ENCODE data around the gene TEK. TPM values are rescaled to one million over a fixed set of nuclear protein-coding genes. Genes with fewer than 3 reads are reported as not detected.

Gene TEK
- total RNA-seq, 4 donors from 2014 or later: 0.72 to 7.4 (median 4.0) TPM

- intact Hi-C loops (cut with DNase I): no loop called here
- WGBS, 2 donors: 38 to 50% methylated on average over 2 of the region's 2 CpGs
- TF ChIP-seq POLR2A (IDR thresholded peaks at IDR 0.05) (no peak), CTCF (IDR thresholded peaks at IDR 0.05) (no peak)
- H3K36me3 ChIP-seq: no peaks in the 10 kb centered on the region
- H3K4me3 ChIP-seq: no peak overlapping the region
- no peak for DNase-seq
- H3K27ac ChIP-seq: no peak overlapping the region
- H3K4me1 ChIP-seq: no peaks in the 10 kb centered on the region
- H3K27me3 ChIP-seq: no peaks in the 10 kb centered on the region
- H3K9me3 ChIP-seq: no peaks in the 10 kb centered on the region
Measured at GRCh38 chr9:27160636-27161035, 51.6 kb downstream of the TEK start.

GRCh38 chr9:27162045-27162444 lies 53.0 kb downstream of the TEK start:
- 9 to 10% methylated on average over 2 of the region's 2 CpGs for WGBS, 2 donors
- Histone ChIP-seq H3K36me3 (no peaks in the 10 kb centered on the region), H3K9me3 (no peaks in the 10 kb centered on the region), H3K27me3 (no peaks in the 10 kb centered on the region), H3K4me1 (no peaks in the 10 kb centered on the region), H3K27ac (no peak overlapping the region), H3K4me3 (no peak overlapping the region)
- no peak for TF ChIP-seq POLR2A (IDR thresholded peaks at IDR 0.05)
- no peak for TF ChIP-seq CTCF (IDR thresholded peaks at IDR 0.05)
- no peak for DNase-seq
- intact Hi-C loops (cut with DNase I): no loop called here

- TF ChIP-seq CTCF (IDR thresholded peaks at IDR 0.05) (no peak), POLR2A (IDR thresholded peaks at IDR 0.05) (no peak)
- no peak overlapping the region for H3K4me3 ChIP-seq
- no peak for DNase-seq
- intact Hi-C loops (cut with DNase I): no loop called here
- H3K4me1 ChIP-seq: no peaks in the 10 kb centered on the region
- 32 to 34% methylated on average over 3 of the region's 3 CpGs for WGBS, 2 donors
- H3K27me3 ChIP-seq: no peaks in the 10 kb centered on the region
- H3K9me3 ChIP-seq: no peaks in the 10 kb centered on the region
- no peak overlapping the region for H3K27ac ChIP-seq
- H3K36me3 ChIP-seq: no peaks in the 10 kb centered on the region
Measured at GRCh38 chr9:27165068-27165467, 56.0 kb downstream of the TEK start.

GRCh38 chr9:27165670-27166069 lies 56.6 kb downstream of the TEK start:
- intact Hi-C loops (cut with DNase I): no loop called here
- H3K4me1 ChIP-seq: no peaks in the 10 kb centered on the region
- no peak overlapping the region for H3K27ac ChIP-seq
- H3K9me3 ChIP-seq: no peaks in the 10 kb centered on the region
- TF ChIP-seq CTCF (IDR thresholded peaks at IDR 0.05) (no peak), POLR2A (IDR thresholded peaks at IDR 0.05) (no peak)
- WGBS, 2 donors: 77 to 79% methylated on average over 8 to 9 of the region's 10 CpGs
- H3K36me3 ChIP-seq: no peaks in the 10 kb centered on the region
- no peak for DNase-seq
- no peak overlapping the region for H3K4me3 ChIP-seq
- H3K27me3 ChIP-seq: no peaks in the 10 kb centered on the region

- no peaks in the 10 kb centered on the region for H3K27me3 ChIP-seq
- DNase-seq: no peak
- H3K4me1 ChIP-seq: no peaks in the 10 kb centered on the region
- TF ChIP-seq POLR2A (IDR thresholded peaks at IDR 0.05) (no peak), CTCF (IDR thresholded peaks at IDR 0.05) (no peak)
- 78 to 83% methylated on average over 1 of the region's 1 CpG for WGBS, 2 donors
- H3K27ac ChIP-seq: no peak overlapping the region
- H3K9me3 ChIP-seq: no peaks in the 10 kb centered on the region
- H3K4me3 ChIP-seq: no peak overlapping the region
- intact Hi-C loops (cut with DNase I): no loop called here
- H3K36me3 ChIP-seq: no peaks in the 10 kb centered on the region
Measured at GRCh38 chr9:27168496-27168895, 59.5 kb downstream of the TEK start.

Data from esophagus squamous epithelium (tissue), 5 donors.